K562 (cell line): ENCODE measurements around the gene LHPP. TPM values are rescaled to one million over a fixed set of nuclear protein-coding genes. Genes with fewer than 3 reads are reported as not detected.

Experiments
- ARID1B ChIP-seq: fragments of 450-650 bp; IDR thresholded peaks from 2 replicates; pipeline ENCODE4 v1.6.1; 2016; ENCODE audit warnings: antibody characterized with exemption, mild to moderate bottlenecking, inconsistent platforms
- CEBPB ChIP-seq: fragments of 450-650 bp; IDR thresholded peaks from 2 replicates; pipeline ENCODE4 v1.6.1; 2016; ENCODE audit warnings: missing genetic modification characterization, missing compliant biosample characterization
- ELF1 ChIP-seq: fragments of 200-800 bp; sonication (Bioruptor generic); IDR thresholded peaks from 2 replicates; pipeline ENCODE4 v1.6.1; 2016; ENCODE audit warnings: missing genetic modification characterization, missing compliant biosample characterization
- FOSL1 ChIP-seq: fragments of 200-800 bp; sonication (Bioruptor generic); conservative IDR thresholded peaks from 2 replicates; pipeline ENCODE4 v1.6.1; 2016; ENCODE audit warnings: missing genetic modification characterization, missing compliant biosample characterization
- GABPB1 ChIP-seq: sonication (generic); formaldehyde crosslinking; IDR thresholded peaks from 2 replicates; pipeline ENCODE4 v1.8.0; 2022; ENCODE audit warnings: mild to moderate bottlenecking, missing genetic modification reagents
- GATAD2B ChIP-seq: fragments of 450-650 bp; IDR thresholded peaks from 2 replicates; pipeline ENCODE4 v1.6.1; 2017; ENCODE audit warnings: mild to moderate bottlenecking, borderline replicate concordance
- HDAC3 ChIP-seq: fragments of 450-650 bp; IDR thresholded peaks from 2 replicates; pipeline ENCODE4 v1.6.1; 2018; ENCODE audit warnings: borderline replicate concordance, mild to moderate bottlenecking, moderate library complexity; ENCODE audit not compliant: partially characterized antibody
- HEY1 ChIP-seq: fragments of 250-450 bp; sonication (Bioruptor Pico); IDR thresholded peaks from 2 replicates; pipeline ENCODE4 v1.5.0; 2020; ENCODE audit warnings: mild to moderate bottlenecking, moderate library complexity, borderline replicate concordance
- JUND ChIP-seq, 2 experiments: IDR thresholded peaks; 2 replicates in 1 of 2; 3 replicates in 1 of 2; pipeline ENCODE4 v1.6.1; 2011; ENCODE audit warnings: borderline replicate concordance in 2 of 2, low read depth in 2 of 2, low read length in 2 of 2, improper control_type of control experiment in 1 of 2, missing biosample characterization in 1 of 2, missing genetic modification characterization in 1 of 2, missing genetic modification reagents in 1 of 2
- NEUROD1 ChIP-seq: fragments of 150-350 bp; IDR thresholded peaks from 2 replicates; pipeline ENCODE4 v1.6.1; 2014; ENCODE audit warnings: borderline replicate concordance, low read length, low read depth; ENCODE audit not compliant: partially characterized antibody
- SPI1 ChIP-seq: IDR thresholded peaks from 2 replicates; pipeline ENCODE4 v1.6.1; 2011; ENCODE audit warnings: low read depth, low read length, control low read depth, borderline replicate concordance
- TAL1 ChIP-seq: fragments of 450-650 bp; IDR thresholded peaks from 2 replicates; pipeline ENCODE4 v1.6.1; 2016; ENCODE audit warnings: mild to moderate bottlenecking
- polyA plus RNA-seq, 8 experiments: library from polyadenylated mRNA; depleted of rRNA in 4 of 8; stranded (reverse) in 5 of 8; unstranded in 3 of 8; fragments of >200 nt; fragmentation: Nextera tagmentation in 2 of 8; fragmentation: Illumina TruSeq in 1 of 8; extraction: Ambion mirVana in 2 of 8; extraction: Trizol in 1 of 8; gene quantifications; 2 replicates each; pipeline versions ENCODE4 v1.2.1 to v1.2.3, GENCODE V29; 2011 to 2014; ENCODE audit warnings: inconsistent platforms in 1 of 8, missing spikeins in 1 of 8
- total RNA-seq, 7 experiments: library from RNA; depleted of rRNA in 6 of 7; stranded (reverse); fragments of >200 nt in 6 of 7; fragmentation: Illumina TruSeq in 2 of 7; extraction: Trizol in 2 of 7; gene quantifications; 2 replicates each; pipeline versions ENCODE4 v1.2.1 to v1.2.3, GENCODE V29; 2011 to 2021; ENCODE audit warnings: low replicate concordance in 1 of 7
- TF ChIP-seq, protein P1 (sequence below): sonication (generic); formaldehyde crosslinking; IDR thresholded peaks from 2 replicates; pipeline ENCODE4 v1.8.0; 2022; ENCODE audit warnings: missing genetic modification reagents, mild to moderate bottlenecking, borderline replicate concordance
- TF ChIP-seq, protein P2 (sequence below), 2 experiments: fragments of 450-650 bp in 1 of 2; sonication (generic) in 1 of 2; formaldehyde crosslinking in 1 of 2; IDR thresholded peaks in 1 of 2; conservative IDR thresholded peaks in 1 of 2; 2 replicates each; pipeline versions ENCODE4 v1.6.1 to v1.8.1; 2016 to 2023; ENCODE audit warnings: mild to moderate bottlenecking in 2 of 2, moderate library complexity in 2 of 2, inconsistent platforms in 1 of 2, missing genetic modification reagents in 1 of 2
- TF ChIP-seq, protein P3 (sequence below): fragments of 450-650 bp; formaldehyde crosslinking; IDR thresholded peaks from 2 replicates; pipeline ENCODE4 v1.4.0; 2020; ENCODE audit warnings: mild to moderate bottlenecking, moderate library complexity
- TF ChIP-seq, protein P4 (sequence below): sonication (generic); formaldehyde crosslinking; IDR thresholded peaks from 2 replicates; pipeline ENCODE4 v1.8.0; 2022; ENCODE audit warnings: missing genetic modification reagents, mild to moderate bottlenecking, moderate library complexity, borderline replicate concordance

Gene LHPP
- total and polyA plus RNA-seq, 9 of the 15 experiments (the other 6 are each of a cell fraction or from before 2014, with no cell fraction given), result 0.34 to 7.4 (median 3.0) TPM

DNA sequence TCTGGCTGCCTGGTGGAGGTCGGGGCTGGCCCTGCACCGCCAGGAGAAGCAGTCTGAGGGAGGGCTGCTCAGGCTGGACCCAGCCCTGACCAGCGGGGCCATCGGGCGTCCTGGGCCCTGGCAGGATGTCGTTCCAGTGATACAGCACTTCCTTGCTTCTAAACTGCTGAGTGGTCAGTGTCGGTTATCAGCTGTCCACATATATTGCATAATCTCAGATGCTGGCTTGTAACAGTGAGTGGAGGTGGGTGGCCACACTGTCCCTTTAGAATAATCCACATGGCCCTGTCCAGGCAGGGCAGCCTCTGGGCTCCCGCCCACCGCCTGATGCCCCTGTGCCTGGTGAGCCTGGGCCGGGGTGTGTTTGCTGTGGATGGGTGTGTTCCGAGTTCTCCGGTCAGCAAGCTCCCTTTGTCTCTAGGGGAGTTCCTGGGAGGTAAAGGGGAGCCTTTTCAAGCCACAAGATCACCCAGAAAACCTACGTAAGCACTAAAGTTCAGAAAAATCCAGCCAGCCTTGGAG is 86.1 kb downstream of the LHPP start (continued):
- TF ChIP-seq, protein P1, sequence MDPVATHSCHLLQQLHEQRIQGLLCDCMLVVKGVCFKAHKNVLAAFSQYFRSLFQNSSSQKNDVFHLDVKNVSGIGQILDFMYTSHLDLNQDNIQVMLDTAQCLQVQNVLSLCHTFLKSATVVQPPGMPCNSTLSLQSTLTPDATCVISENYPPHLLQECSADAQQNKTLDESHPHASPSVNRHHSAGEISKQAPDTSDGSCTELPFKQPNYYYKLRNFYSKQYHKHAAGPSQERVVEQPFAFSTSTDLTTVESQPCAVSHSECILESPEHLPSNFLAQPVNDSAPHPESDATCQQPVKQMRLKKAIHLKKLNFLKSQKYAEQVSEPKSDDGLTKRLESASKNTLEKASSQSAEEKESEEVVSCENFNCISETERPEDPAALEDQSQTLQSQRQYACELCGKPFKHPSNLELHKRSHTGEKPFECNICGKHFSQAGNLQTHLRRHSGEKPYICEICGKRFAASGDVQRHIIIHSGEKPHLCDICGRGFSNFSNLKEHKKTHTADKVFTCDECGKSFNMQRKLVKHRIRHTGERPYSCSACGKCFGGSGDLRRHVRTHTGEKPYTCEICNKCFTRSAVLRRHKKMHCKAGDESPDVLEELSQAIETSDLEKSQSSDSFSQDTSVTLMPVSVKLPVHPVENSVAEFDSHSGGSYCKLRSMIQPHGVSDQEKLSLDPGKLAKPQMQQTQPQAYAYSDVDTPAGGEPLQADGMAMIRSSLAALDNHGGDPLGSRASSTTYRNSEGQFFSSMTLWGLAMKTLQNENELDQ, result no peak
- TF ChIP-seq, protein P2, sequence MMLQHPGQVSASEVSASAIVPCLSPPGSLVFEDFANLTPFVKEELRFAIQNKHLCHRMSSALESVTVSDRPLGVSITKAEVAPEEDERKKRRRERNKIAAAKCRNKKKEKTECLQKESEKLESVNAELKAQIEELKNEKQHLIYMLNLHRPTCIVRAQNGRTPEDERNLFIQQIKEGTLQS (IDR thresholded peaks at IDR 0.05), result peak; percentile 89
- TF ChIP-seq, protein P2 (CRISPR knock-in tag; conservative IDR thresholded peaks at IDR 0.05), result no peak
- TF ChIP-seq NEUROD1, result no peak
- TF ChIP-seq TAL1, result peak; percentile 20; the same call in 1 of the 2 replicates
- TF ChIP-seq, protein P3, sequence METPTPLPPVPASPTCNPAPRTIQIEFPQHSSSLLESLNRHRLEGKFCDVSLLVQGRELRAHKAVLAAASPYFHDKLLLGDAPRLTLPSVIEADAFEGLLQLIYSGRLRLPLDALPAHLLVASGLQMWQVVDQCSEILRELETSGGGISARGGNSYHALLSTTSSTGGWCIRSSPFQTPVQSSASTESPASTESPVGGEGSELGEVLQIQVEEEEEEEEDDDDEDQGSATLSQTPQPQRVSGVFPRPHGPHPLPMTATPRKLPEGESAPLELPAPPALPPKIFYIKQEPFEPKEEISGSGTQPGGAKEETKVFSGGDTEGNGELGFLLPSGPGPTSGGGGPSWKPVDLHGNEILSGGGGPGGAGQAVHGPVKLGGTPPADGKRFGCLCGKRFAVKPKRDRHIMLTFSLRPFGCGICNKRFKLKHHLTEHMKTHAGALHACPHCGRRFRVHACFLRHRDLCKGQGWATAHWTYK, result peak; percentile 29; the same call in 1 of the 2 replicates
- TF ChIP-seq JUND (IDR thresholded peaks at IDR 0.05; ENCODE audit: borderline replicate concordance, low read depth, low read length), result peak; percentile 58; the same call in 1 of the 2 replicates
- TF ChIP-seq JUND (tag; IDR thresholded peaks at IDR 0.05; ENCODE audit: borderline replicate concordance, low read depth, low read length), result no peak; the same call in 2 of the 3 replicates
- no peak for TF ChIP-seq HEY1 (CRISPR knock-in tag)
- 0 out of 2 replicates have a peak, but pooled peaks have one; percentile 31 for TF ChIP-seq GABPB1
- TF ChIP-seq FOSL1 (tag), result 0 out of 2 replicates have a peak, but pooled peaks have one; percentile 17
- TF ChIP-seq, protein P4, sequence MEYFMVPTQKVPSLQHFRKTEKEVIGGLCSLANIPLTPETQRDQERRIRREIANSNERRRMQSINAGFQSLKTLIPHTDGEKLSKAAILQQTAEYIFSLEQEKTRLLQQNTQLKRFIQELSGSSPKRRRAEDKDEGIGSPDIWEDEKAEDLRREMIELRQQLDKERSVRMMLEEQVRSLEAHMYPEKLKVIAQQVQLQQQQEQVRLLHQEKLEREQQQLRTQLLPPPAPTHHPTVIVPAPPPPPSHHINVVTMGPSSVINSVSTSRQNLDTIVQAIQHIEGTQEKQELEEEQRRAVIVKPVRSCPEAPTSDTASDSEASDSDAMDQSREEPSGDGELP (CRISPR knock-in tag), result peak; percentile 95
- peak; percentile 36; the same call in 1 of the 2 replicates for TF ChIP-seq SPI1
- TF ChIP-seq HDAC3, result peak; percentile 16
- TF ChIP-seq CEBPB (tag), result peak; percentile 99
- TF ChIP-seq ELF1 (tag), result peak; percentile 39; the same call in 1 of the 2 replicates
- 0 out of 2 replicates have a peak, but pooled peaks have one; percentile 56 for TF ChIP-seq GATAD2B
- peak; percentile 67 for TF ChIP-seq ARID1B
